H1 (cell line): ENCODE measurements around the gene SMU1. TPM values are rescaled to one million over a fixed set of nuclear protein-coding genes. Genes with fewer than 3 reads are reported as not detected.
A peak's percentile ranks its signal among the peaks of the same experiment; 100 is the strongest.

Source experiments
- CTCF ChIA-PET: fragments of 300-600 bp; sonication (Branson Sonifier 250); formaldehyde crosslinking; loops from one replicate; lab custom pipeline; 2021; ENCODE audit not compliant: partially characterized antibody; lab: Charles Lee
- POLR2A ChIA-PET: fragments of 300-600 bp; sonication (Branson Sonifier 250); formaldehyde crosslinking; loops from one replicate; lab custom pipeline; 2021; ENCODE audit warnings: inconsistent platforms; ENCODE audit not compliant: partially characterized antibody; lab: Charles Lee
- DNase-seq, 2 experiments: peaks; one replicate each; pipeline versions ENCODE4 v3.0.0 to v3.0.0-alpha.2; 2010 to 2022; ENCODE audit warnings: low spot score in 2 of 2, low read depth in 1 of 2, mixed read lengths in 1 of 2
- FAIRE-seq: peaks from 2 replicates; lab custom pipeline; 2011; peaks lifted over from hg19 to GRCh38; lab: Jason Lieb, UNC
- H2AFZ ChIP-seq: 2 replicates; pipeline ENCODE4 v1.8.1; 2012; ENCODE audit warnings: low read length, inconsistent platforms
- H2AK5ac ChIP-seq: 2 replicates; pipeline ENCODE4 v1.6.1; 2013; ENCODE audit warnings: low read depth, low read length
- H2BK120ac ChIP-seq: replicated peaks from 2 replicates; pipeline ENCODE3; 2013; ENCODE audit warnings: low read depth, low read length, inconsistent platforms
- H2BK12ac ChIP-seq: 2 replicates; pipeline ENCODE4 v1.6.1; 2013; ENCODE audit warnings: low read depth, low read length
- H2BK15ac ChIP-seq: 2 replicates; pipeline ENCODE4 v1.6.1; 2013; ENCODE audit warnings: low read length
- H2BK20ac ChIP-seq: 2 replicates; pipeline ENCODE4 v1.6.1; 2013; ENCODE audit warnings: low read length
- H2BK5ac ChIP-seq: 2 replicates; pipeline ENCODE4 v1.6.1; 2013; ENCODE audit warnings: low read depth, low read length
- H3K14ac ChIP-seq: 2 replicates; pipeline ENCODE4 v1.6.1; 2013; ENCODE audit warnings: inconsistent platforms; ENCODE audit not compliant: insufficient read length
- H3K18ac ChIP-seq: 2 replicates; pipeline ENCODE4 v1.6.1; 2013; ENCODE audit warnings: low read length; ENCODE audit errors: extremely low read depth
- H3K23ac ChIP-seq: 2 replicates; pipeline ENCODE4 v1.6.1; 2013; ENCODE audit warnings: inconsistent platforms; ENCODE audit not compliant: insufficient read length
- H3K23me2 ChIP-seq: 2 replicates; pipeline ENCODE4 v1.6.1; 2013; ENCODE audit warnings: low read depth, low read length
- H3K27ac ChIP-seq: 2 replicates; pipeline ENCODE4 v1.6.1; 2011; ENCODE audit warnings: low read depth, low read length, inconsistent platforms
- H3K27me3 ChIP-seq, 4 experiments: replicated peaks in 1 of 4; 1 replicate in 1 of 4; 2 replicates in 3 of 4; pipeline versions ENCODE4 v1.6.1 to v1.8.1; 2011 to 2013; ENCODE audit warnings: low read length in 3 of 4, mild to moderate bottlenecking in 3 of 4, inconsistent platforms in 2 of 4, mixed read lengths in 2 of 4, moderate library complexity in 1 of 4; ENCODE audit not compliant: control insufficient read depth in 3 of 4, insufficient read depth in 3 of 4; ENCODE audit errors: extremely low read depth in 1 of 4
- H3K36me3 ChIP-seq, 4 experiments: 2 replicates each; pipeline versions ENCODE4 v1.6.1 to v1.8.1; 2011 to 2013; ENCODE audit warnings: mild to moderate bottlenecking in 4 of 4, low read length in 3 of 4, moderate library complexity in 2 of 4, control low read depth in 1 of 4, inconsistent platforms in 1 of 4; ENCODE audit not compliant: insufficient read depth in 4 of 4, control insufficient read depth in 2 of 4
- H3K4ac ChIP-seq: replicated peaks from 2 replicates; pipeline ENCODE3; 2013; ENCODE audit warnings: low read length, low read depth, mixed read lengths, inconsistent platforms; ENCODE audit not compliant: insufficient read length
- H3K4me1 ChIP-seq, 4 experiments: replicated peaks in 1 of 4; 1 replicate in 1 of 4; 2 replicates in 3 of 4; pipeline versions ENCODE4 v1.6.1 to v1.8.1; 2011 to 2013; ENCODE audit warnings: low read length in 3 of 4, inconsistent platforms in 2 of 4, mixed read lengths in 1 of 4; ENCODE audit not compliant: insufficient read depth in 4 of 4, control insufficient read depth in 3 of 4
- H3K4me2 ChIP-seq, 2 experiments: 2 replicates each; pipeline versions ENCODE4 v1.6.1 to v1.8.1; 2011 to 2013; ENCODE audit warnings: low read depth in 2 of 2, low read length in 2 of 2, control low read depth in 1 of 2, inconsistent platforms in 1 of 2, mild to moderate bottlenecking in 1 of 2; ENCODE audit not compliant: insufficient read depth in 1 of 2
- H3K4me3 ChIP-seq, 4 experiments: fragments of 200-600, 300-600 bp in 1 of 4; sonication (generic), shearing (Covaris generic), sonication (Bioruptor Twin) in 1 of 4; 2 replicates each; pipeline versions ENCODE4 v1.5.1 to v1.8.1; 2011 to 2016; ENCODE audit warnings: low read length in 4 of 4, low read depth in 3 of 4, control low read depth in 2 of 4, inconsistent platforms in 2 of 4, mild to moderate bottlenecking in 2 of 4, mixed read lengths in 1 of 4, moderate library complexity in 1 of 4; ENCODE audit not compliant: insufficient read depth in 2 of 4; ENCODE audit errors: extremely low read depth in 1 of 4
- H3K56ac ChIP-seq: replicated peaks from 2 replicates; pipeline ENCODE3; 2013; ENCODE audit warnings: low read depth, mild to moderate bottlenecking, mixed read lengths, low read length, inconsistent platforms; ENCODE audit not compliant: insufficient read length
- H3K79me1 ChIP-seq: 2 replicates; pipeline ENCODE4 v1.6.1; 2013; ENCODE audit warnings: low read depth, low read length, control low read depth
- H3K79me2 ChIP-seq, 2 experiments: 2 replicates each; pipeline versions ENCODE4 v1.6.1 to v1.8.1; 2012 to 2013; ENCODE audit warnings: low read length in 2 of 2, mild to moderate bottlenecking in 2 of 2, inconsistent platforms in 1 of 2; ENCODE audit not compliant: insufficient read depth in 2 of 2, control insufficient read depth in 1 of 2
- H3K9ac ChIP-seq, 4 experiments: replicated peaks in 1 of 4; 1 replicate in 1 of 4; 2 replicates in 3 of 4; pipeline versions ENCODE4 v1.6.1 to v1.8.1; 2011 to 2013; ENCODE audit warnings: low read depth in 3 of 4, low read length in 3 of 4, control low read depth in 2 of 4, mild to moderate bottlenecking in 2 of 4, moderate library complexity in 2 of 4, inconsistent platforms in 1 of 4; ENCODE audit errors: extremely low read depth in 1 of 4
- H3K9me3 ChIP-seq, 2 experiments: 2 replicates each; pipeline versions ENCODE4 v1.6.1 to v1.8.1; 2012 to 2013; ENCODE audit warnings: mild to moderate bottlenecking in 2 of 2, moderate library complexity in 2 of 2, control low read depth in 1 of 2, inconsistent platforms in 1 of 2, low read depth in 1 of 2, low read length in 1 of 2, mixed read lengths in 1 of 2; ENCODE audit not compliant: insufficient read depth in 2 of 2
- H4K20me1 ChIP-seq, 2 experiments: replicated peaks in 1 of 2; 2 replicates each; pipeline versions ENCODE3 to v1.8.1; 2011 to 2013; ENCODE audit warnings: inconsistent platforms in 2 of 2, low read length in 2 of 2, mild to moderate bottlenecking in 1 of 2; ENCODE audit not compliant: insufficient read depth in 2 of 2, control insufficient read depth in 1 of 2
- H4K5ac ChIP-seq: 2 replicates; pipeline ENCODE4 v1.6.1; 2013; ENCODE audit warnings: low read length, low read depth, mixed read lengths, inconsistent platforms; ENCODE audit not compliant: insufficient read length
- H4K8ac ChIP-seq: 2 replicates; pipeline ENCODE4 v1.8.0; 2013; ENCODE audit warnings: mild to moderate bottlenecking, moderate library complexity, low read length, inconsistent platforms; ENCODE audit not compliant: insufficient read depth; ENCODE audit errors: extremely low read depth
- H4K91ac ChIP-seq: replicated peaks from 2 replicates; pipeline ENCODE3; 2013; ENCODE audit warnings: low read length, mixed read lengths, inconsistent platforms; ENCODE audit not compliant: insufficient read length
- JUN ChIP-seq: IDR thresholded peaks from 2 replicates; pipeline ENCODE4 v1.6.1; 2011; ENCODE audit warnings: low read depth, mild to moderate bottlenecking, improper control_type of control experiment, low read length
- SAP30 ChIP-seq: fragments of 300-600 bp; sonication (generic); IDR thresholded peaks from 2 replicates; pipeline ENCODE4 v1.7.1; 2012; ENCODE audit warnings: low read length, moderate library complexity, mild to moderate bottlenecking, inconsistent platforms; ENCODE audit not compliant: insufficient read depth, insufficient replicate concordance
- SP1 ChIP-seq: IDR thresholded peaks from 2 replicates; pipeline ENCODE4 v1.6.1; 2011; ENCODE audit warnings: low read depth, low read length
- SP4 ChIP-seq: IDR thresholded peaks from 2 replicates; pipeline ENCODE4 v1.6.1; 2012; ENCODE audit warnings: low read length, inconsistent platforms
- WGBS, 2 experiments: shearing (Covaris generic) in 1 of 2; methylation state at CpG; one replicate each; pipeline versions ENCODE4 v1.1.6 to v1.1.7; 2013 to 2015; ENCODE audit warnings: low lambda C conversion rate in 2 of 2, mixed read lengths in 2 of 2, inconsistent platforms in 1 of 2, low coverage in 1 of 2, missing lambda C conversion rate in 1 of 2; ENCODE audit not compliant: insufficient replicate concordance in 2 of 2, insufficient coverage in 1 of 2, insufficient read length in 1 of 2; ENCODE audit errors: extremely low coverage in 1 of 2, missing lambda C conversion rate in 1 of 2; 5-methylcytosine and 5-hydroxymethylcytosine counted together
- polyA plus RNA-seq, 7 experiments: library from polyadenylated mRNA; depleted of rRNA in 3 of 7; stranded (reverse) in 5 of 7; unstranded in 2 of 7; fragments of >200 nt in 5 of 7; fragments of 200-250 nt in 2 of 7; gene quantifications; 1 replicate in 5 of 7; 2 replicates in 1 of 7; 4 replicates in 1 of 7; pipeline versions ENCODE4 v1.2.1 to v1.2.3, GENCODE V29; 2011 to 2013; ENCODE audit warnings: missing spikeins in 2 of 7, mixed read lengths in 2 of 7
- total RNA-seq: library from RNA; stranded (reverse); fragmentation: NEBNext Ultra II Directional; extraction: Animal tissue kit (Norgen Biotek cat#: 25700); gene quantifications from 2 replicates; pipeline ENCODE4 v1.2.1, GENCODE V29; 2021
- TF ChIP-seq, protein P1 (sequence below): IDR thresholded peaks from 2 replicates; pipeline ENCODE4 v1.6.1; 2011; ENCODE audit warnings: low read length, improper control_type of control experiment

The SMU1 gene
- total and polyA plus RNA-seq, 2 of the 8 experiments (the other 6 are each of a cell fraction or from before 2014, with no cell fraction given) = 8.4 to 26.0 TPM

DNA sequence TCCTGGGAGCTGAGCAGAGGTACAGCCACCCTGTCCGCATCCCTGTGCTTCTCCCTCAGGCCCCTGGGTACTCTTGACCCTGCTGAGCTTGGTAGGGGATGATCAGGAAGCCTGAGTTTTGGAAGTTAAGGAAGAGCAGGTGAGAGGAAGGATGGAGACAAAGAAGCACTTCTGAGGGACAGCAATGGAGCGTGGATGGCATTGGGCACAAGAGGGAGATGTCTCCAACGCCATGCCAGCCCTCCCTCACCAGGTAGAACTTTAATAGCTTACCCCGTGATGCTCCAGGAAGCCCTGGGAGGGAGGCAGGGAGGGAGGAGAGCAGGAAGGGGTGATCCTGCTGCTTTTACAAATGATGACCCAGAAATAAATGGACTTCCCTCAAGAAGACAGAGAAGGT is 29.9 kb upstream of the SMU1 start:
- H4K5ac ChIP-seq = no peak overlapping the region
- no peak for FAIRE-seq
- H3K4ac ChIP-seq = no peak overlapping the region
- H3K4me2 ChIP-seq = no peak overlapping the region
- no peak overlapping the region for H2BK20ac ChIP-seq
- no peaks in the 10 kb centered on the region for H3K36me3 ChIP-seq
- 88% methylated on average over 4 of the region's 4 CpGs; no CpG with 5 or more reads in 1 of the 2 experiments for WGBS, 2 experiments
- H4K20me1 ChIP-seq = no peaks in the 10 kb centered on the region
- H3K79me1 ChIP-seq = no peaks in the 10 kb centered on the region
- TF ChIP-seq SAP30 (no peak), JUN (no peak), SP1 (no peak), SP4 (no peak)
- TF ChIP-seq, protein P1, sequence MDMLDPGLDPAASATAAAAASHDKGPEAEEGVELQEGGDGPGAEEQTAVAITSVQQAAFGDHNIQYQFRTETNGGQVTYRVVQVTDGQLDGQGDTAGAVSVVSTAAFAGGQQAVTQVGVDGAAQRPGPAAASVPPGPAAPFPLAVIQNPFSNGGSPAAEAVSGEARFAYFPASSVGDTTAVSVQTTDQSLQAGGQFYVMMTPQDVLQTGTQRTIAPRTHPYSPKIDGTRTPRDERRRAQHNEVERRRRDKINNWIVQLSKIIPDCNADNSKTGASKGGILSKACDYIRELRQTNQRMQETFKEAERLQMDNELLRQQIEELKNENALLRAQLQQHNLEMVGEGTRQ = no peak
- TF ChIP-seq, all 59 proteins: peak for 0
- Histone ChIP-seq H3K9me3 (no peaks in the 10 kb centered on the region), H2BK15ac (no peak overlapping the region), H2BK12ac (0 out of 2 replicates have a peak overlapping the region, but pooled peaks have one; percentile 50), H3K23me2 (no peaks in the 10 kb centered on the region), H3K14ac (no peak overlapping the region), H3K4me3 (no peak overlapping the region), H4K91ac (no peak overlapping the region), H2BK120ac (no peak overlapping the region), H3K23ac (no peak overlapping the region), H2AK5ac (peak overlapping the region; percentile 85; the same call in 1 of the 2 replicates), H3K27me3 (no peaks in the 10 kb centered on the region), H3K18ac (no peak overlapping the region), H3K9ac (no peak overlapping the region), H3K27ac (no peak overlapping the region), H3K4me1 (peaks cover 0 to 3% (median 0%) of the 10 kb centered on the region in 4 experiments; a peak in 1 of 7 replicates), H3K79me2 (no peaks in the 10 kb centered on the region), H3K56ac (no peak overlapping the region), H4K8ac (no peak overlapping the region), H2BK5ac (no peak overlapping the region), H2AFZ (no peak overlapping the region)
- POLR2A ChIA-PET = no interaction called here
- no peak for DNase-seq
- CTCF ChIA-PET = no interaction called here
